HS-27A (cell line): ENCODE data around the gene BMPER.
A peak's percentile ranks its signal among the peaks of the same experiment; 100 is the strongest.

Experiments used
- DNase-seq: peaks from one replicate; pipeline ENCODE4 v3.0.0-alpha.2; 2012; ENCODE audit warnings: low read depth, missing footprints

Gene BMPER

DNA sequence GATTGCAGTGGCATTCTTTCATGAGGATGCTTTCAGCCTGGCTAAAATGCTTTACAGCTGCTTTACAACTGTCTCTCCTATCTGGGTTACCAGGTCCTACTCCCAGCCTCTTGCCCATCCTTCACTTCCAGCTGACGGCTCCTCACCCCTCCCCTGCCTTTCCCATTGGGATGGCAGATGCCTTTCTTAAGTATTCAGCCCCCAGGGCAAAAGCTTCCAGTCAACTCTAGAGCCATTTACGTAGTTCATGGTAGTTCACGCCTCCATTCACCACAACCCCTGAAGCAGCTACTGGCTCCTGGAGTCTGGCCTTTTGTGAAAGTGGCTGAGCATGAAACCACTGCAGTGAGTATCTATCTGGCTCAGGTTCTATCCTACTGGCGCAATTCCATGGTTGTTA lies 17.2 kb upstream of the BMPER start:
- no peak for DNase-seq

DNA sequence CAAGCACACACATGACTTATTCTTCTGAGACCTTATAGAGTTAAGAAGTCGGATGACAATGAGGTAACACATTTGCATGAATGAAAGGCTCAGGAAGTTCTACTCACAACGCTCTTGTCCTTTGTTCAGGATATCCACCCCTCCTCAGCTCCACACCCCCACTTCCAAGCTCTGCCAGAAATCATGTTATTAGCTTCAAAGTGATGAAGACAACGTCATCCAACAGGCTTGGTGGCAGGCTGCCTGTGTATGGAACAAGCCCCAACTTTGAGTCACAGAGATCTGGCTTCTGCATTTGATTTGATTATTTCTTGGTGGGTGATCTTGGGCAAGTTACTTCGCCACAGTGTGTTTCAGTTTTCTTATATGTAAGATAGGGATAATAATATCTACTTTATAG lies 12.4 kb upstream of the BMPER start:
- no peak for DNase-seq

DNA sequence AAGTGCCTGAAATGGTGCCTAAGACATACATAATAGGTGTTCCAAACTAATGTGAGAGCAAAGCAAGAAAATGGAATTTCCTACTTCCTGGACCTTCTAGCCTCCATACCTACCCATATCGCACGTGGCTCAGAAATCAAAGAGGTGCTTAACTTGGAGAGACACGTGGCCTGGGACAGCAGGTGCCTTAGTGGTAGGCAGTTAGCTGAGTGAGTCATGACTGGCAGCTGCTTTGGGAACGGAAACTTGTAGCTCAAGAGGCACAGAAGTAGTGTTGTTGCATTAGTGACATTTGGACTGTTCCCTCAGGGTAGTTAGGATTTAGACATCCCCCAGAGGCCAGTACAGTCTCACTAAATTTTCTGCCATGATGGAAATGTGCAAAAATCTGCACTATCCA lies 12.0 kb upstream of the BMPER start:
- no peak for DNase-seq

DNA sequence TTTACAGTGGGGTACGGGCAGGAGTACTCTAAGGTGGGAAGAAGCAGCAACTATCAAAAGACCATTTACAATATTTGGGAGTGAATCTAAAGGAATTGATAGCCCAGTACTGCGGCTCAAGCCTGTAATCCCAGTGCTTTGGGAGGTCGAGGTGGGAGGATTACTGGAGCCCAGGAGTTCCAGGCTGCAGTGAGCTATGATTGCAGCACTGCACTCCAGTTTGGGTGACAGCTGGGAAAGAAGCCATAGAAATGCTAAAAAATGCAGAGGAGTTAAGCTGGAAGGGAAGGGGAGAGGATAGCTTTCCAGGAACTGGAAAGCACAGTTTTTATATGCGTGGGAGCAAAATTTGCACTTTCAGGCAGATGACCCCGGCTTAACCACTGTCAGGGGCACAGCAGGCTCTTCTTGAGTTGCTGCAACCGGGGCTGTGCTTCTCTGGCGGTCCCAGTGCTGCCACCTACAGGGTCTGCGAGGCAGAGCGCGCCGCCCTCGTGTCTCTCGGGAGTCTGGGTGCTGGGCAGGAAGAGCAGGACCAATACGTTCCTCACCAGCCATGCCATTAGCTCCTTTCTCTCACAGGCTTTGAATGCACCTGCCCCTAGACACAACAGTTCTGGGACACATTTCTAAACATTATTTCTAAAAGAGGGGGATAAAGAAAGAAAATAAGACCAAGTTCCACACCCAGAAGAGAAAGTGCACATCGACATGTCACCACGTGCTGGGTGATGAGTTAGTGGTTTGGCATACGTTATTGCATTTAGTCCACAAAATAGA lies 10.1 kb upstream of the BMPER start:
- no peak for DNase-seq

DNA sequence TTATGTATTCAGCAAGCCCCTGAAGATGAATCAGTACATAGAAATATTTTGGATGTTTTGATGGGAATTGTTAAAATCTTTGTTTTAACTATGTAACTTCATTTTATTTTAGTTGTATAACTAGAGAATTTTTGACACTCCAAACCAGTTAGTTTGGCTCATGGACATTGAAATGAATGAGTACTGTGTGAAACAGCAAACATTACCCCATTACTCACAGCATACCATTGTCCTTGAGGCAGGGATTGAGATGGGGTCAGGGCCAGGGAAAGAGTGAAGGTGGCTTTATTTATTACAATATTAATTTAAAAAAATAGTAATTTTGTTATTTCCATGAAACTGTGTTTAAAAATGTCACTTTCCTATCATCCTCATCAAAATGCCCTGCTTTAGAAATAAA lies 4.8 kb upstream of the BMPER start:
- DNase-seq, result no peak

DNA sequence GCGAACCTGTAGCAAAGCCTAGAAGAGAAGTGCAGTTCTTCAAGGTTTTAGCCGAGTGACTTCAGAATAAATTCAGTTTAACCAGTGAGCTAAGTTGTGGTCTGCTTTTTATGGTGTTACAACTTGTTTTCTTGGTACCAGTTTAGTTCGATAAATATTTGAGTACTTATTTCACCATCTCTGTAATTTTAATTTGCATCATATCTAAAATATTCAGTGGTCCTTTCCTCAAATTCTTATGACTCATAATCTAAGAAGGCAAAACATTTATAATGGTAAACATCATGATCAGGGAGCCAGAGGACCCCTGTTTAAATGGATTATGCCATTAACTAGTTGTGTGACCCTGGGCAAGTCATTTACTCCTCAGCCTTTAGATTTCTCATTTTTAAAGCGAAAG lies 4.1 kb upstream of the BMPER start:
- DNase-seq, result peak; percentile 40

DNA sequence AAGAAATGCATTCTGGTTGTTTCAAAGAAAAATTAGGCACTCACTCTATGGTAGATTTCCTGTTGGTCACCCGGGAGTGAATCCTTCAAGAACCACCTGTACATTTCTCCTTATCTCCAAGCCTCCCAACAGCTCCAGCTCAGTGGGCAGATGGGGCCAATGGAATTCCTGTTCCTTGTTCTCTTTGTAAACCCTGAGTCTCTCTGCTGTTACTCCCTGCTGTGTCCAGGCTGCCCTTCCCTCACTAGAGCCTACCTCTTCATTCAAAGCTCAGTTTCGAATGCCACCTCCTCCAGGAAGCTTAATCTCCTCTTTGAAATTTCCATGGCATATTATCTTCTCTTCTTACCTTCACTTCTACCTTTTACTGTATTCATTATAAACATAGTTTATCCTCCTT lies 3.5 kb upstream of the BMPER start:
- DNase-seq, result no peak

DNA sequence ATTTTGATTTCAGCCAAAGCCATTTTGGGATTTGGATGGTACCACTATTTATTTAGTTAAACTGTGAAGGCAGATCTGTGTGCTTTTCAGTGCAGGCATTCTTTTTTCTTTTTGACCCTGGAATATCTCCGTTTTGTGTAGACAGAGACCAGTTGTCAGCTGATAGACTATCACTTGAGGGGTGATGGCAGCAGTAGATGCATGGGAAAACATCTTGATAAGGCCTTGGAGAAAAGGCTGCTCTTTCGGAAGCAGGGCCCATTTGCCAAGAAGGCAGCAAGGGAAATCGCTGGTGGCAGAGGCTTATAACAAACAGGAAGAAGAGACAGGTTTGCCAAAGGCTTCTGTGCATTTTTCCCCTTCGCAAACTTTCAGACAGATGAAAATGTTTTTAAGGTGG lies 2.6 kb upstream of the BMPER start:
- DNase-seq, result no peak

DNA sequence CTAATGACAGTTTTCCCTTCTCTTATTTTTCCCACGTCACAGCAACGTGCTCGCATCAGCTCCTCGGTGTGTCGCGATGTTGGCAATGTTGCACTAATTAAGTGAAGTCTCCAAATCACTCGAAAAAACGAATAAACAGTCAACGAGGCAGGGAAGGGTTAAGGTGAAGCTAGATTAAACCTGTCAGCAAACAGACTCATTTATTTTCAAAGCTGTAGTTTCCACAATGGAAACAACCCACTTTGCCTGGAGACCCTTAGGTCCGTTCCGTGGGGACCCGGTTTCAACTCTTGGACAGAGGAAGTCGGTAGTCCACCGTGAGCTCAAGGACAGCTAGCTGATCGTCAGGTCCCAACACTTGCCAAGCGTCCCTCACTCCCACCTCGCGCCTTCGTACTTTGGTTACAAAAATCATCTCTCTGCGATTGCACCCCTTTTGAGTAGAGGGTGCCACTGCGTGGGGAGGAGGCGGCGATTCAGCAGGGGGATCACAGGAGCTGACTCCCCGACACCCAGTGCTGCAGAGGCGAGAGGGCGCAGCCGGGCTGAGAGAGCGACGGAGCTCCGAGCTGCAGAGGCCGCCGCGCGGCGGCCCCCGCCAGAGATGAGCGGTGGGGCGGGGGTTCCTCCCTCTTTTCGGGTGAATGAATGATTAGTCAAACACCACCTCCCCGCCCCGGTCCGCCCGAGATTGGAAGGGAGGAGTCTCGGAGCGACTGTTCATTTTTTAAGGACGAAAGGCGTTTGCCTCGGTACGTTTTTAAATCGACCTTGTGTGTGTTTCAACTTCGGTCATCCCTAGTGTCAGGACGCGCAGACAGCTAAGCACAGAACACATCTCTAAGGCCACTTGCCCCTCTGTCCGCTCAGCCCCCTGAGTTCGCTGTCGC lies 1.3 kb upstream of the BMPER start:
- DNase-seq, result peak; percentile 52

DNA sequence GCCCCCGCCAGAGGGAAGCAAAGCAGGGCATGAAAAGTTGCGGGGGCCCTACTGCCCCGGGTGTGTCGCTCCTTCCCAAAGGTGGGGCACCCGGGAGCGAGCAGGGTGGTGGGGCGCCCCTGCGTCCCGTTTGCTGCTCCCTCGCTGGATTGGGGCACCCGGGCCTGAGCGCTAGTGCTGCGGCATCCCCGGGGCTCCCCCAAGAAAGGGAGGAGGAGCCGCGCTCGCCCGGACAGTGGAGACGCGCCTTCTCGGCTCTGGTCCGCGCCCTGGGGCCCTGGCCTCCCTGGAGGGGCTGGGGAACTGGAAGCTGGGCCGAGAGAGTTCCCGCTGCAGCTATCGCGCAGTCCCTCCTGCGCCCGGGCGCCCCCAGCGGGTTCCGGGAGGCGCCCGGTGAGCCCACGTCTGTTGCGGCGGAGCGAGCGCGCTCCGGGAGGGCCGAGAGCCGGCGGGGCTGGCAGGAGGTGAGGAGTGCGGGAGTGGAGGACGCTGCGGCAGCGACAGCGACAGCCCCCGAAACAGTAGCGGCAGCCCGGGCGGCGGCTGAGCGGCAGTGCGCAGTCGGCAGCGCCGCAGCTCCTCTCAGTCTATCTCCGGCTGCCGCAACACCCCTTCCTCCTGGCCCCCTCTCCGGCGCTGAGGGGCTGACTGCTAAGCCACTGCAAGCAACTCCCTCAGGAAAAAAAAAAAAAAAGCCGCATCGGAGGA lies 504 bp upstream of the BMPER start:
- no peak for DNase-seq

DNA sequence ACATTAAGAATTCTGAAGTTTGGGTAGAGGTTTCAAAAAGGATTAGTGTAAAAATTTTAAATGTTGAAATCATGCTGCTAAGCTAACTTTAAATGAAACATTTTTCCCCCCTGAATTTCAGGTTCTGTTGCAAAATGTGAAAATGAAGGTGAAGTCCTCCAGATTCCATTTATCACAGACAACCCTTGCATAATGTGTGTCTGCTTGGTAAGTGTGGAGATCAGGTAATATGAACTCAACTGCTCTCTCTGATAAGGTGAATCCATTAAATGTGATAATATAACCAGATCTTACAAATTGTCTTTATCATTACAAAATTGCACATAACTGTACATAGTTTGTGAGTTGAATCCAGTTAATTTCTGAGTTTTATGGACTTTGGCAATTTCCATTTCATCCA lies 1.4 kb downstream of the BMPER start:
- no peak for DNase-seq

DNA sequence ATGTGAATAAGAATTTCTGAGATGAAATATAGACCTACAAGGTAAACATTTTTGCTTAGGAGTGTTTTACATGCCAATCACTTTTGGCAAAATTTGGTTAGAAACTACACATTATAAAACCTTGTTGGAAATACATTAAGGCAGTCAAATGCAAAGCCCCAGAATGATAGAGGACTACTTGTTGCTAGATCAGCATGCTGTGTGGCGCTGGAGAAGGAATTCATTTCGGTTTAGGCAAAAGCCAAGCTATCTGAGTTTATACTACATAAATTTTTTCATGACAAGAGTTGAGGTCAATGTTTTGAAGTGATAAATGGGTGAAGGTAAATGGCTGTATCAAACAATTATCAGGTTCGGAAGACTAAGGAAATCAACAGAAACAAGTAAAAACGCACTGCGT lies 2.3 kb downstream of the BMPER start:
- DNase-seq, result no peak

DNA sequence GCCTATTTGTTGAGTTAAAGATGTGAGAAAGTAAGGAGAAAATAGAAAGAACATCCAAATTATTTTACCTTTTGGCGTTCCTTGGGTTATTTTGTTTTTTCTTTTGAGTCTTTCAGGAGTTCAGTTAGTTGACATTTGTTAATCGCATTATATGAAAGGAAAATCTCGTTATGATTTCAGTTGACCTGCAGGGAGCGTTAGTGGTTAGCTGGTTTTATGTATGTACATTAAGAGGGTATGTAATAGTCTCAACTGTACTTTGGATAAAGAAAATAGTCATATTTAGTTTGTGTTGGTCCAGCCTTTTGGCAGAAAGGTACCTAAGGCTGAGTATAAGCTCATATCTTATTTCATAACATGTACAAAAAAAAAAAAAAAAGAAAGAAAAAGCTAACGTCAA lies 4.0 kb downstream of the BMPER start:
- DNase-seq, result no peak

DNA sequence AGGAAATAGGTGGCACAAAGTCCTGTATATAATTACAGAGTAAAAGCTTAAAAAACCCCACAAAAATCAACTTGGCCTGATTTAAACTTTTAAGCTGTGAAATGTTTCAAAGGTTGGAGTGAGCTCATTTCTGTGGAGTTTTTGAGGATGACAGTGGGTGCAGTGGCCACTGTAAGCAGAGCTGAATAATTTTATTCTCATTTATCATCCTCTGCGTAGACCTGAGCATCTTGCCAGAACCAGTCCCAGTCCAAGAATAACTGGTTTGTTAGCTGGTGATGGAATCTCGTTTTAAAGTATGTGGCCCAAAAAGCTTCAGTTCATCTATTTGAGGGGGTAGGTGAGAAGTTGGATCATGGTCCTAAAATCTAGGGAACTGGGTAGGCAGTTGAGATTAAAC lies 4.4 kb downstream of the BMPER start:
- DNase-seq, result no peak

DNA sequence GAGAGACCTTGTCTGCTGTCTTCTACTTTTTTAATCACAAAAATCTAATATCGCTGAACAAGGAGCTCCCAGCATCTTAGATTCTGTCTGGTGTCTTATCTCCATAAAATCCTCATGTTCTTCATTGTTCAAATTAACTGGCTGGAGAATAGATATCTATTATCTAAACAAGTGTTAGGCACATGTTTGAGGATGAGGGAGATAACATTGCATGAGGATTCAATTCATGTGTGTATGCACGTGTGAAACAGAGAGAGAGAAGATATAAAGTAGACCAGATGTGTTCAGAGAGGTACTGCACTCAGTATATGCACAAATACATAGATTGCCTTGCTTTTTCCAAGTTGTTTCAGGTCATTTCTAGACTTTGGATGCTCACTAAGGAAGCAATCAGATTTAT lies 5.4 kb downstream of the BMPER start:
- no peak for DNase-seq

DNA sequence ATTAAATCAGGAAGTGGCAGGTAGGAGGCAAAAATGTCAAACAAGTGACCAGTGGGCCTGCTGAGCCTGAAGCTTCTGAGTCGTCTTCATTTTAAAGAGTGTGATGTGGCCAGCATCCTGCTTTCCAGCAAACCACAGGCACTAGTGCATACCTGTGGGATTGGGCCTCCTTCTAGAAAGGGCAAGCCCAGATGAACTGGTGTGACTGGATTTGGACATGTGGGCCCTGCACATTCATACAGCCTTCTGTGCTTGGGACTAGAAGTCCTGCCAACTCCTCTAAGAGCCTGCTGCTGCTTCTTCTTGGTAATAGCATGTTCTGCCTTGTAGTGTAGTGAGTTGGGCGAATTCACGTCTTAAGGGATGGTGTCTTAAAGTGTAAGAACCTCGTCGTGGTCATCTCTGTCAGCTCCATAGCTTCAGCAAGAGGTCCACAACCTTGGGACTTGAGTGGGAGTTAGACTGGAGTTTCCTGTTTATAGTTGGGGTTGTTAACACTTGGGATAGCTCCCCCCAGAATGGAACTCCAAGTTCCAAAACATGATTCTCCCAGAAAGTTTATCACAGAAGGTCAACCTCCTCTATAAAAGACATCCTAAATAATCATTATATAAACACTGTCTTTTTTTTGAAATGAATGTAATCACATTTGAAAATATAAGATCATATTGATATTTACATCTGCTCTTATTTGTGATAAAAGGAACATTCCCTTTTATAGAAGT lies 11.2 kb downstream of the BMPER start:
- DNase-seq, result no peak

DNA sequence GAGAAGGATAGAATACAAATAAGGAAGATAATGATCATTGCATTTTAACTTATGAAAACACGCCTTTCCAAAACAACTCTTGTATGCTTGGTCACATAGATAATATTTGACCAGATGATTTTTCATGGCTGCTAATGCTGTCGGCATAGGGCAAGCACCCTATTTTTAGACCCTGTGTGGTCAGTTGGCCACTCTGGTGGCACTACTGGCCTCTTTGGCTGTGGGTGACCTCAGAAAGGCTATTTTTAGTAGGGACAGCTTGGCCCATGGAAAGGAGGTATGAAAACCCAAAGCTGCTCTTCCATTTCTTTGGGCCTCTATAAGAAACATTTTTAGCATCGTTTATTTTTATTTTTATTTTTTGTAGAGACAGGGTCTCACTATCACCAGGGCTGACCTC lies 12.3 kb downstream of the BMPER start:
- DNase-seq, result no peak

DNA sequence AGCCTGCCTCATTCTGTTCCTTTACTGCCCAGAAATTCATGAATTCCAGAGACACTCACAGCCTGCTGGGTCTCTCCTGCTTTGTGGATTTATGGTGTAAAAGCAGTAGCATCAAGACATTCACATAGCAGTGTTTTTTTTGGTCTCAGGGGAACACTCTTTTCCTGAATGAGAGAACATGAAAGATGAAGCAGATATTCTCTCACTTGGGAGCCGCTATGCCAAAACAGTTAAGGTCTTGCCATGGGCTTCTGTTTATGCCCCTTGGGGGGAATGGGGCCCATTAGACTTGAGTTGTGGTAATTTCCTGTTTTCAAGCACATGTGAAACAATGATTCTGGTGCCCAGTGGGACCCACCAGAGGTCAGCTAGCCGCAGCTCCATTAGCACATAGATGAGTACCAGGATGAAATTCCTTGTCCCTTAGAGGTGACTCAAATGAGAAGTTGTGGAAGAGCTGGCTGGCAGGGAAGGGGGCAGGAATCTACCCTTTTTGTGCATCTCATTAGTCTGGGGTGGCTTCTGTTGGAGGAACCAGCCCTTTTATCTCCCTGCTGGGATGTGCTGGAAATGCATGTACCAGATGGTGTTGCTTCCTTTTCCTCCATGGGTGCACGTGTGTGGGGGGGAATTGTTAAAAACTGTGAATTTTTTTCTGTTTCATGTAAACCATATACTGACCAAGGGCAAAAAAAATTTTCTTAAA lies 13.3 kb downstream of the BMPER start:
- DNase-seq, result no peak

DNA sequence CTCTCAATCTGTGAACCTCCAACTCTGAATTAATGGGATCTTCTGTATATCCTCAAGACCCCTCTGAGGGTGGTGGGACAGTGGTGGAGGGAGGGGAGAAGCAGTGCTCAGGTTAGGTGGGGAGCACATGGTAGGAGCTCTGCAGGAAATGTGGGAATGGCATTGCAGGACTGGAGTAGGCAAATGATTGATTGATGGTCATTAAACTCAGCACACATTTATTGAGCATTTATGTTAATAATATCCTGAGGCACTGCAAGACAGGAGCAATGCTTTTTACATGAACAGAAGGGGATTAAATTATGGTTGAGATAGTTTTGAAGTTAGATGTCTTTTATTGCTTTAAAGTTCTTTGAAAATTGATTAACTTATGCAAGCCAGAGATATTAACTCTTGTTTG lies 14.1 kb downstream of the BMPER start:
- DNase-seq, result no peak

DNA sequence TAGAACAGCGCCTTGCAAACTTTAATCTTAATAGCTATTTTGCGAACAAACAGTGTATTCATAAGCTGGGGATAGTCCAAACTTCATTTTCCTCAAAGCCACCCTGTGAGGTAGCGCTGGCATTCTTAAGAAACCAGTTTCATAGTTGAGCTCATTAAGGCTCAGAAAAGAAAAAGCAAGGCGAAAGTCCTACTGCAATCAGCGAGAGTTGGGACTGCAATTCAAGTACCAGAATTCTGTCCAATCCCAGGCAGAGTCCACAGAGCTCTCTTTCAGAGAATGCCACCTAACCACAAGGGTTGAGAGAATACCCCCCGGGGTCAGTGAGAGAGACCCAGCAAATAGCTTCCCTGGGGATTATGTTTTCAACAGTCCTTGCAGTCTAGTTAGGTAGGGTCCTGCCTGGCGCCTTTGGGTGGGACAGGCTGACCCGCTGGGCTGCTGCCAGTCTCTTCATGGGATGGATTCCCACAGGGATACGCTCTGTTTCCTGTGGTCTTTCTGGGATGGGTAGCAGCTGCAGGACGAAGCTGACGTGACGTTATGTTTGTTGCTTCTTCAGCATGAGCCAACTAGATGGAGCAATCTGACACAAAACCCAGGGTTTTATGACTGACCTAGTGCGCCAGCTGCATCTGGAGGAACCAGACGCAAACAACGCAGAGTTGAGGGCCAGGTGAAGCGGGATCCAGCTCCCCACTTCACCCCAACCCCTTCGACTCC lies 16.0 kb downstream of the BMPER start:
- no peak for DNase-seq

DNA sequence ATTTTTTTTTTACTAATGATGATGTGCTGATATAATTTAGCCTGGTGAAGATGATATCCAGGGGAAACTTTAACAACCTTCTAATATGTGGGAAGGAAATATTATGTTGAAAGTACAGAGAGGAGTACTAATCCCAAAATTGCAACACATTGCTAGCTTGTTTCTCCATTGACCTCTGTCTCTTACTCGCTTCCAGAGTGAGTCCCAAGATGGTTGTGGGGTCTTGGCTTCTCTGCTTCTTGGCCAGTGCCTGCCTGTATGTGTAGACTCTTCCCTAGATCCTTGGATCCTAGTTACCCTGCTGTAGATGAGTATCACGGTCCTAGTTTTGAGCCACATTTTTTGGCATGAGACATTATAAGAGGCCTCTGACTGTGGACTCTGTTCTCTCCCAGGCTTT lies 17.5 kb downstream of the BMPER start:
- DNase-seq, result no peak
